WI38 (cell line): ENCODE data around the gene RANBP17.

ENCODE experiments used
- H3K4me3 ChIP-seq: 2 replicates; pipeline ENCODE4 v1.5.1; 2011; ENCODE audit warnings: low read depth, mild to moderate bottlenecking, control low read depth, low read length
- TF ChIP-seq, protein P1 (sequence below): IDR thresholded peaks from 2 replicates; pipeline ENCODE4 v1.5.1; 2012; ENCODE audit warnings: low read depth, mild to moderate bottlenecking, control low read depth, low read length

RANBP17 gene

DNA sequence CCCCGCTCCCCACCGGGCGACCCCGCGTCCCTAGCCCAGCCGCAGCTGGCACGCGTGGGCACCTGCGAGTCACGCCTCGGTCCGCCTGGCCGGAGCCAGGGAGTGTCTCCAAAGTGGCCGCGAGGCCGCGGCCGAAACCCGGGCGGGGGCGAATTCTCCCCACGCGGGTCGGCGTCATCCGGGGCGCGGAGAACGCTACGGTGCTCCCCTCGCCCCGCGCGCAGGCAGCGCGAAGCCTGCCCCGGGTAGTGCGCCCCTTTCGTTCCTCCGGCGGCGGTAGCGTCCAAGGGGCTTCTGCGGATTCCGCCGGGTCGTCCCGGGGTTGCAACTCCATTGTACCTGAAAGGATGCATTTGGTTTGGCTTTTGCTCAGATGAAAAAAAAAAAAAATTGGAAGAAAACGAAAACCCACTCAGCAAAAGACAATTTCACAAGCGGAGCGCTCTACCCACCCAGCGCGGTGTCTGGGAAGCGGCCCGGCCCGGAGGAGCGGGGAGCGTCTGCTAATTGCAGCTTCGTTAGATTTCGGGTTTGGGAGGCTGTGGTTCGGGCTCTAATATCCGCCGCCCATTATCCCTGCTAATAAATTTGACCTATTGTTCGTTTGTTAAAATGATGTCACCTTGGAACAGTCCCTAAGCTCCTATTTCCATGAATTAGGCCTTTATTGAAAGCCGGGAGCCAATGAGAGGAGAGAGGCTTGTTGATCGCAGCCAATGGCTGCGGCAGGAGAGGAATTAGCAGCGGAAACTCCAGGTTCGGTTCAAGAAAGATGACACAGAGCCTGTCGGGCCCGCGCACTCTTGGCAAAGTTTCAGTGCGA, 446.8 kb downstream of the RANBP17 start, which contains the start of gene TLX3:
TSS of gene TLX3 (plus strand) at position 796 of the 823 bp plus-strand sequence. CDS start 118 bp downstream, outside the sequence.
- TF ChIP-seq, protein P1, sequence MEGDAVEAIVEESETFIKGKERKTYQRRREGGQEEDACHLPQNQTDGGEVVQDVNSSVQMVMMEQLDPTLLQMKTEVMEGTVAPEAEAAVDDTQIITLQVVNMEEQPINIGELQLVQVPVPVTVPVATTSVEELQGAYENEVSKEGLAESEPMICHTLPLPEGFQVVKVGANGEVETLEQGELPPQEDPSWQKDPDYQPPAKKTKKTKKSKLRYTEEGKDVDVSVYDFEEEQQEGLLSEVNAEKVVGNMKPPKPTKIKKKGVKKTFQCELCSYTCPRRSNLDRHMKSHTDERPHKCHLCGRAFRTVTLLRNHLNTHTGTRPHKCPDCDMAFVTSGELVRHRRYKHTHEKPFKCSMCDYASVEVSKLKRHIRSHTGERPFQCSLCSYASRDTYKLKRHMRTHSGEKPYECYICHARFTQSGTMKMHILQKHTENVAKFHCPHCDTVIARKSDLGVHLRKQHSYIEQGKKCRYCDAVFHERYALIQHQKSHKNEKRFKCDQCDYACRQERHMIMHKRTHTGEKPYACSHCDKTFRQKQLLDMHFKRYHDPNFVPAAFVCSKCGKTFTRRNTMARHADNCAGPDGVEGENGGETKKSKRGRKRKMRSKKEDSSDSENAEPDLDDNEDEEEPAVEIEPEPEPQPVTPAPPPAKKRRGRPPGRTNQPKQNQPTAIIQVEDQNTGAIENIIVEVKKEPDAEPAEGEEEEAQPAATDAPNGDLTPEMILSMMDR: no peak
- H3K4me3 ChIP-seq: no peak within 1 kb of the TSS

DNA sequence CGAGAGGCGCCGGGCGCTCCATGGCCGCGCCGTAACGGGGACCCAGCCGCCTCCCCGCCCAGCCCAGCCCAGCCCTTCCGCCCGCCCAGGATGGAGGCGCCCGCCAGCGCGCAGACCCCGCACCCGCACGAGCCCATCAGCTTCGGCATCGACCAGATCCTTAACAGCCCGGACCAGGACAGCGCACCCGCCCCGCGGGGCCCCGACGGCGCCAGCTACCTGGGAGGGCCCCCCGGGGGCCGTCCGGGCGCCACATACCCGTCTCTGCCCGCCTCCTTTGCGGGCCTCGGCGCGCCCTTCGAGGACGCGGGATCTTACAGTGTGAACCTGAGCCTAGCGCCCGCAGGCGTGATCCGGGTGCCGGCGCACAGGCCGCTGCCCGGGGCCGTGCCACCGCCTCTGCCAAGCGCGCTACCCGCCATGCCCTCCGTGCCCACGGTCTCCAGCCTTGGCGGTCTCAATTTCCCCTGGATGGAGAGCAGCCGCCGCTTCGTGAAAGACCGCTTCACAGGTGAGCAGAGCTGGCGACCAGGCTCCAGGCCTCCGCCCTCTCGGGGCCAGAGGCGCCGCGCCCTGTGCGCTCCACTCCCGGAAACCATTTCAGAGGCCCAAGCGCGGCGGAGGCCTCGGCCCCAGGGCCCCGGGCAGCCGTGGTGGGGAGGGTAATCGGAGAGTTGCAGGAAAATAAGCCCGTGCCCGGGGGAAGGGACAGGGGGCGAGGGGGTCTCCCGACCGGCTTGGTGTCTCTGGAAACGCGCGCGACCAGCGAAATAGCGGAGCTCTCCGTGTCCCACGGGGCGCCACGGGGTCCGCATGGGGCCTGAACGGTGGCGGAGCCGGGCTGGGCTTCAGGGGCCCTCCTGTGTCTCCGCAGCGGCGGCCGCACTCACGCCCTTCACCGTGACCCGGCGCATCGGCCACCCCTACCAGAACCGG, 447.7 kb downstream of the RANBP17 start:
- H3K4me3 ChIP-seq: no peak overlapping the region
- TF ChIP-seq, protein P1: no peak

DNA sequence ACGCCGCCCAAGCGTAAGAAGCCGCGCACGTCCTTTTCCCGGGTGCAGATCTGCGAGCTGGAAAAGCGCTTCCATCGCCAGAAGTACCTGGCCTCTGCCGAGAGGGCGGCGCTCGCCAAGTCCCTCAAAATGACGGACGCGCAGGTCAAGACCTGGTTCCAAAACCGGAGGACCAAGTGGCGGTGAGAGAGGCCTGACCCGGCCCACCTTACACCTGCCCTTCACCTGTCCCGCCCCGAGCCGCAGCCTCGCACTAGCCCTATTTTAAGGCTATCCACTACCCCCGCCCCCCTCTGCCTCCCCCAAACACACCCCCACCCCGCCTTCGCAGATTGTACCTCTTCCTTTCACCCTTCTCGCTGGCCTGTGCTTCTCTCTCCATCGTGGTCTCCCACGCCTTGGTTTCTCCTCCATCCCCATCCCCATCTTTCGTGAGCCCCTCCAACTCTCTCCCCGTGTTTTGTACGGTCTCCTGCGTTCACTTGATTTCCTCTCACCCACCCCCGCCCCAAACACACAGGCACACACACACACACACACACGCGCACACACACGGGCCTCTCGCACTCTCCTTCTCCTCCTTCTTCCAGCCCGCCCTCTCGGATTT, 448.5 kb downstream of the RANBP17 start:
- TF ChIP-seq, protein P1: peak; percentile 10; the same call in 1 of the 2 replicates
- no peak overlapping the region for H3K4me3 ChIP-seq

DNA sequence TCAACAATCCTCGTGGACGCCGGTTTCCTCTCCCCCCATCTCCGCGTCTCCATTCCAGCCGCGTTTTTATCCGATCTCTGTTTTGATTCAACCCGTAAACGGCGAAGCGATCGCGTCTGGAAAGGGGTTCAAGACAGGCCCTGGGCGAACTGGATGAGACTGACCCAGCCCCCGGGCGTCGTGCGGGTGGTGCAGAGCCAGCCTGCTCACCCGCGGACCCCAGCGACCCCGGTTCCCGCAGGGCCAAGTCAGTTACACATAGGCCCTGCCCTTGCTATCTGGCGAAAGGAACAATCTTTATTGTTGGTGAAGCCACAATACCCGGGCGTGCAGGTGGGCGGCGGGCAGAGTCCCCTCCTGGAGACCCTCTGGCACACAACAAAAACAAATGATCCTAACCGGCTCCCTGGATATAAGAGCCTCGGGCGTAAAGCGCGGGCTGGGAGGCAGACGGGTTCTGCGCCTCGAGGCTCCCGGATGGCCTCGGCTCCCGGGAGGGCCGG, 449.1 kb downstream of the RANBP17 start:
- TF ChIP-seq, protein P1: no peak
- H3K4me3 ChIP-seq: peak overlapping the region; percentile 29

DNA sequence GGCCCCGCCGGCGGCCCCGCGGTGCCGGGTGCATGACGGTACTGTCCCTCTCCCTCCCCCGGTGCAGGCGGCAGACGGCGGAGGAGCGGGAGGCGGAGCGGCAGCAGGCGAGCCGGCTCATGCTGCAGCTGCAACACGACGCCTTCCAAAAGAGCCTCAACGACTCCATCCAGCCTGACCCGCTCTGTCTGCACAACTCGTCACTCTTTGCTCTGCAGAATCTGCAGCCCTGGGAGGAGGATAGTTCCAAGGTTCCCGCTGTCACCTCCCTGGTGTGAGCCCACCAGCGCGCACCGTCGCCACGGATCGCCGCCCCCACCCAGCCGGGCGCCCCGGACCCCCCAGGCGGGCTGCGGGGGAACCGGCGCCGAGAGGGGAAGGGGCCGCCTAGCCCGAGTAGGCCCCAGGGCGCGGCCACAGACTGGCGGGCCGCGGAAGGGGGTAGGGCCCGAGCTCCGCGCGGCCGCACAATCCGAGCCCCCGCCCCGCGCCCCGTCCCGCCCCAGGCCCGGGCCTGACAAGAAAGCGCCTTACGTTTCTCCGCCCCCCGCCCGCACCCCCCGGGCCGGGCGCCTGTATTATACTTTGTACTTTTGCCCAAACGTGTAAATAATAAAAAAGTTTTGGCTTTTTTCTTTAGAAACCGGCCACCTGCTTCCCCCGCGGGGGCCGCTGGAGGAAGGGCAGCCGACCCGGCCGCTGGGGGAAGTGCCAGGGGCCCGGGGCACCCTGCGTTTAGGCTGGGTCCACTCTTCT, 449.7 kb downstream of the RANBP17 start:
- H3K4me3 ChIP-seq: peak overlapping the region; percentile 29; the same call in 1 of the 2 replicates
- TF ChIP-seq, protein P1: no peak

DNA sequence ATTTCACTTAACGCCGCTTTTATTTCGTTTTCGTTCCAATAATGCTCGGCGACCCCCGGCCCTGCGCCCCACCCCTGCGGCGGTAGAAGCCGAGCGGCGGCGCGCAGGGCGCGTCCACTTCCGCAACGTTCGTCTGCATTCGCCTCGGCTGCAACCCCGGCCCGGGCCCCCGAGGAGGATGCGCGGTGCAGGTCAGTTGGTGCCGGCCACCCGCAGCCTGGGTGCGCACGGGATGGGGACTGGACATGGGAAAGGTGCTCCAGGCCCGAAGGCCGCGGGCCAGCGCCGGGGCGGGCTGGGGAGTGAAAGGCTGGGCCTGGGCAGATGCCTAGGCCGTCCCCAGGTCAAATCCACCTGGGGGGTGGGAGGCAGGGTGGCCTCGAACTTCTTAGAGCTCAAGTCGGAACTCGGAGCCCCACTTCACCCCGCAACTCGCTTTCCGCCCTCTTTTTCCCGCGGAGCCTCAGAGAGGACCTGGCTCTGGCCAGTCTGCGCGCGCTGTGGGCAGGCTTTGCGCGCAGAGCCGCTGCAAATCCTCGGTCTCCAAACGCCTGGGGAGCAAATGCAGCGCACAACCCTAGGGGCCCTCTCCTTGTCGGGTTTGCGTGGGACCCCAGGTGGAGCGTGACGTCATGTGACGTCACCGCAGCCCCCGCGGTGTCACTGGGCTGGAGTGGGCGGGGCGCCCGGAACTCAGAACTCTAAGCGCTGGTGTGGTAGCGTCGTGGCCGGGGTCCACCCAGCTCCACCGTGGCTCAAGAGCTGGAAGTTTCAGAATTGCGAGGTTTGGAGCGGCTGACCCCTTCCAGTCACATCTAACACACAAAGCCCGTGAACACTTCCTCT, 450.5 kb downstream of the RANBP17 start:
- TF ChIP-seq, protein P1: no peak
- H3K4me3 ChIP-seq: no peak overlapping the region
